ENCODE results near the gene NKAPL.
A peak's percentile ranks its signal among the peaks of the same experiment; 100 is the strongest.

The NKAPL gene

GRCh38 chr6:28258877-28259777, at the start of gene NKAPL:
Gene NKAPL (plus strand): TSS chr6:28259297. CDS start chr6:28259372, 75 bp downstream.
- DNase-seq, result no peak

DNA sequence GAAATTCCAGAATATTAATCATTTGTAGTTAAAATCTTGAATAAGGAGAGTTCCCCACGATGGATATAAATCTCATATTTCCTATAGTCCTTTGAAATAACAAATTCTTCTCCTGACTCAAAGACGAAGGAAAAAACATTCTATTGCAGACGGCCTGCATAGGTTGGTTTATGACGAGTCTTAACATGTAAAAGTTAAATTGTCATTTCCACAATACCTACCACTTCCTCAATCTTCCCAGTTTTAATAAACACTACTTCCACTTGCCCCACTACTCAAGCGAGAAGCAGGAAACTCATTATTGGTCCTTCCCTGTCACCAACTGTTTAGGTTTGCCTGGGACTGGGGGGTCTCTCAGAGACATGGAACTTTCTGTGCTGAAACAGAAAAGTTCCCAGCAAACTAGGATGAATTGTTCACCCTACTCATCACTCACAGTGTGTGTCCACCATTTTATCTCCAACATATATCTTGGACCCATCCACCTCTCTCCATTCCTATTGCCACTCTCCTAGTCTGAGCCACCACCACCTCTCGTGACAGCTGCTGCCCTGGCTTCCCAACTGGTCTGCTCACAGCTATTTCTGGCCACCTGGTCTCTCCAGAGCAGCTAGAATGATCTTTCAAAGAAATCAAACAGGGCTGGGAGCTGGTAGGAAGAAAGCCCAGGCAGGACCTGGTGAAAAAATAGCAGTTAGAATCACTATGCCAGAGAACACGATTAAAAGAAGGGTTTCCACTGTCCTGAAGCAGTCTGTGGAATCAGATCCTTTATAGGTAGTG, 49.2 kb upstream of the NKAPL start:
- DNase-seq, result no peak

DNA sequence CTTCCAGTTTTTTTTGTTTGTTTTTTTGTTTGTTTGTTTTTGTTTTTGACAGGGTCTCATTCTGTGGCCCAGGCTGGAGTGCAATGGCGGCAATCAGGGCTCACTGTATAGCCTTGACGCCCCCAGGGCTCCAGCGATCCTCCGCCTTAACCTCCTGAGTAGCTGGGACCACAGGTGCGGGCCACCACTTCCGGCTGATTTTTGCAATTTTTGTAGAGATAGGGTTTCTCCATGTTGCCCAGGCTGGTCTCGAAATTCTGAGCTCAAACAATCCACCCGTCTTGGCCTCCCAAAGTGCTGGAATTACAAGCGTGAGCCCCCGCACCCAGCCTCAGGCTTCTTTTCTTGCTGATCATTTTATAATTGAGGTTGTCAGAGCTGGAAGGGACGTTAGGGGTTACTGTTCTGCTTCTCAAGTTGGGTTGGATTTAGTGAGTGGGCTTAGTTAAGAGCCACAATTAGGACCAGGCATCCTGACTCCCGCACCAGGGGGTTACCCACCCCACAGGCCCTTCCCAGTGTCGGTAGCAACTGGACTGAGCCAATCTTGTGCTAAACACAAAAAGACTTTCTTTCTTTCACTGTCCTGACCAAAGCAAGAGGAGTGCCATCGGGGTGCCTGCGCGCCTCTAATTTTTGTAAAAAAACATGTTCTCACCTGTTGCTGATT, 47.1 kb upstream of the NKAPL start:
- peak; percentile 17 for DNase-seq

DNA sequence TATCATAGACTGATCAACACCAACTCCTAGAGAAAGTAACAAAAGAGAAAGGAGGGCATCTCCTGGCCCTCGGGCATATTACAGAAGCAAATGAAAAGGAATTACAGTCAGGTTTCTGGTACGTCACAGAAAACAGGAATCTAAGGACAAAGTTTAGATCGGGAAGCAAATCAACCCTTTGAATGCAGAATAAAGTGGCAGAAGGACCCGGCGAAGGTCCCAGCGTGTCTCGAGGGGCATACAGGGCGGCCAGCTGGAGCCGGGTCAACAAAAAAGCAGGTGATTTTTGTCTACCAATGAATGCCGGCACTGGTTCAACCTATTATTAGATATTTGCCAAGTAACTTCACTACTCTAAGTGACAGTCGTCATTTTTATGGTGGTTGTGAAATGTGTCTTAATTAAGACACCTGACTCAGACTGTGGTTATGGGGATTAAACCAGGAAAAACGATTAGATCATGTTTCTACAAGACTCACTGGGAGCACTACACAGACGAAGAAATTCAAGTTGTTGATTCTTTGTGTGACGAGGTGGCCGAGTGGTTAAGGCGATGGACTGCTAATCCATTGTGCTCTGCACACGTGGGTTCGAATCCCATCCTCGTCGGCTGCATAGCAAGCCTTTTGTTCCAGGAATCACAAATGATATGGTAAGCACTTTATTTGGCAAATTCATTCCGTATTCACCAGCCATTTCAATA, 46.4 kb upstream of the NKAPL start:
- peak; percentile 89 for DNase-seq

DNA sequence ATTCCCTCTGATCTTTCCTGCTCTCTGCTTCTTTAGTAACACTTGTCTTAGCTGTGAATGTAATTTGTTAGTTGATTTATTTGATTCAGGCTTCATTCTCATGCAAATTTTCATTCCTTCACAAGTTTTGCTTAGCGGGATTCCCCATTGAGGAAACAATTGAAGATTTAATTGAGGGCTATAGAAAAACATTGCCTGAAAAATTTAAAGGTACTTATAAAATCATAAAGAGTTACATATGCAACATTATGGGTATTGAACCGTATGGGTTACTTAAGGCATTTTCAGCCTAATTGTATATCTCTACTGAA, 45.9 kb upstream of the NKAPL start:
- DNase-seq, result no peak

GRCh38 chr6:28215425-28215824, 43.7 kb upstream of the NKAPL start:
- DNase-seq, result no peak

DNA sequence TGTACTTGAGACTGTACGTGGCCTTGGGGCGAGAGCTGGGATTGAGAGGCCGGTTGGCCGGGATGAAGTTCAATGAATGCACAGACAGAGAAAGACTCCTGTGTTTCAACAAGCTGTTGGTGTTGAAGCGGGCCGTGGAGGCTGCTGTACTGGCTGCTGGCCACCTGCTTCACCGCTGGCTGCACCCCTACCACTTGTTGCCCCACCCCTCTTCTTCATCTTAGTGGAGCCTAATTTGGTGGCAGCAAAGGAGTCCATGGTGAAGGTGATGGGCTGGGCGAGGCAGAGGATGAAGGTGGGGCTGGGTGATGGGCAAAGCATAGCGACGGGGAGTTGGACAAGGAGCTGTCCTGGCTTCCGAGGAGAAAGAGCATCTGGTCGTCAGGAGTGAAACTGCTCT, 41.2 kb upstream of the NKAPL start:
- DNase-seq, result no peak

GRCh38 chr6:28218312-28219248, 40.5 kb upstream of the NKAPL start:
- peak; percentile 64 for DNase-seq

DNA sequence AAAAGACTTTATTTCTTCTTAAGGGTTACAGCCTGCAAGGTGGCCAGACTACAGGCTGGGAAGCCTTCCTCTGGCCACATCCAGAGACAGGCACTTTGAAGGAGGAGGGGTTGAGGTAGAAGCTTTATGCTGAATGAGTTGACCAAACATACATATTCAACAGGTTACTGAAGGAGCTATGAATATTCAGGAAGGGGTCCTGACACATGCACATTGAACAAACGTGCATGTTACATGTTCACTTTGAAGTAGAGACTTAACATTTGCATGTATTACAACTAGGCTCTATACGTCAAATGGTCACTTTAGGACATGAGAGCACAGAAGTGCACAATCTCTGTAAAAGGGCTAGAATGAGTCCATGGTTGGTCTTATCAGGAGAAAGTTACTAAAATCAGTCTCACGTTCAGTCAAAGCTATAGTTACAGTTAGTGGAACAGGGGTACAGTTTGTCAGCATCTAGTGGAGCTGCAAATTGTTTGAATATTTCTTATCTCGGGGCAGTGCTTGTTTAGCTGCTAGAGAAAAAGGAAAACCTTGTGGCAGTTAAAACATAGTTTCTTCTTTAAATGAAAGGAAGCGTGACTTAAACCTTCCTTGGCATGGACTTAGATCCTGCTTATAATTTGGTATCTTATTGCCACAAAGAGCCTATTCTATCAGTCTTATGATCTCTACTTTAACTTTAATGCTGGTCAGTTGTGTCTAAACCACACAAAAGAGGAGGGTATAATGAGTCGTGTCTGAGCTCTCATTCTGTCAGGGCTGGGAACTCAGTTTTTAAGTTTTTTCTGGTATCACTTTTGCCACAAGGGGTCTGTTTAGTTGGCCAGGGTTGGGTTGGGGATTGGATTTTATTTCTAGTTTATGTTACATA, 38.6 kb upstream of the NKAPL start:
- no peak for DNase-seq

- no peak for DNase-seq
Observed at GRCh38 chr6:28224131-28225055, 34.7 kb upstream of the NKAPL start.

GRCh38 chr6:28225056-28225834, 33.9 kb upstream of the NKAPL start, which contains the start of gene ZSCAN9:
Gene ZSCAN9 (plus strand): TSS chr6:28225275. CDS start chr6:28227085, 1,810 bp downstream.
- DNase-seq, result peak; percentile 94

- DNase-seq, result no peak
Observed at GRCh38 chr6:28226460-28226859, 32.6 kb upstream of the NKAPL start.

GRCh38 chr6:28232785-28233184, 26.3 kb upstream of the NKAPL start:
- DNase-seq, result no peak

DNA sequence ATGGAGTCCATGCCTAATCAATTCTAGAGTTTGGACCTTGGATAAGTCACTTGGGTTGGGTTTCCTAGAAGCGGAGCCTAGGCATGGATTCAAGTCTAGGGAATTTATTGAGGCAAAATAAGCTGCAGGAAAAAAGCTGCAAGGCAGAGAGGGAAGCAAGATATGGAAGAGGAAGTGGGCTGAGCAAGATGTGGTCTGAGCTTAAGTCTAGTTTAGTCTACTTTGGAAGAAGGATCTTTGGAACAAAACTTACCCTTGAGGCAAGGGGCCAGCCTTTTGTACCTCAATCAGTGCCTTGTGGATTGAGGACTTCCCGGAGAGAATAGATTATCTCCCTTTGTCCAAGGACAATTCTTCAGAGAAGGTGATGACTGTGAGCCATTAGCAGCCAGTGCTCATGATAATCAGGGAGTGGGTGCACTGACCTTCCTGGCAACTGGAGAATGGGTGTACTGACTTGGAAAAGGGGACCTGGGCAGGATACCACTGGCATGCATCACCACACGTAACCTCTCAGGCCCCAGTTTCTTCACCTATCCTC, 23.1 kb upstream of the NKAPL start:
- no peak for DNase-seq

GRCh38 chr6:28239636-28240035, 19.5 kb upstream of the NKAPL start:
- DNase-seq, result no peak

- DNase-seq, result no peak
Observed at GRCh38 chr6:28240471-28240870, 18.6 kb upstream of the NKAPL start.

GRCh38 chr6:28243946-28244345, 15.2 kb upstream of the NKAPL start:
- DNase-seq, result no peak

- no peak for DNase-seq
Observed at GRCh38 chr6:28245206-28245941, 13.7 kb upstream of the NKAPL start.
